ENCODE results near the gene ATP6V1E1.

DNA sequence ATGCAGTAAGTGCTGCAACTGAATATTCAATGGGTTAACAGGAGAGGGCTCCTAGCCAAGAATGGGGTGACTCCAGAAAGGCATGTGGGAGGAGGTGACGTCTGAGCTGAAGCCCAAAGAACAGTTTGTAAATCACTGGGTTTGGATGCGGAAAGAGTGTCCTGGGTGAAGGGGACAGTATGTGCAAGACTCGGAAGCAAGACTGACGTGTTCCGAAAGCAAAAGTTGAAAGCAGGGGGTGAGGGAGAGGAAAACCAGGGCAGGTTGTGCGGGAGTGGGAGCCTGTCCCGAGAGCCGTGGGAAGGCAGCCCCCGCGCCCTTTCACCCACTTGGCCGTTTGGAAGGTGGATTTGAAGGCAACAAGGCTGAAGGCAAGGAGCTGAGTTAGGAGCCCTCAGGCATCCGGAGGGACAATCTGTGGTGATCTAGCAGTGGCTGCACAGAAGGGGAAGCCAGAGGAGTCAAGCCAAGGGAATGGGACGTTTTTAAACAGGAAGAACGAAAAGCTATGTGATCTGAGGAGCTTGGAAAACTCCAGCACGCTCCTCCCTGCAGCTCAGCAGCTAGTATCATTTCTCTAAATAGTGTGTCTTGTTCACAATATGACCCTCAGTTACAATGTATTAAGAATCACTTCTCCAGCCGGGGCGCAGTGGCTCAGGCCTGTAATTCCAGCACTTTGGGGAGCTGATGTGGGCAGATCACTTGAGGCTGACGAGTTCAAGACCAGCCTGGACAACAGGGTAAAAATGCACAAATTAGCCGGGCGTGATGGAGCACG, 57.5 kb downstream of the ATP6V1E1 start:
- TF ChIP-seq POLR2A (IDR thresholded peaks at IDR 0.05) (no peak), CTCF (IDR thresholded peaks at IDR 0.05) (no peak)
